DOHH2 (cell line): ENCODE data around the gene TGM2.

Experiments used
- CTCF ChIP-seq: fragments of 200-600 bp; sonication (generic); IDR thresholded peaks from one replicate; pipeline ENCODE4 v1.5.1; 2014; ENCODE audit warnings: antibody characterized with exemption, mild to moderate bottlenecking, low read depth, low read length; ENCODE audit not compliant: poor library complexity, severe bottlenecking
- EZH2phosphoT487 ChIP-seq: fragments of 200-600 bp; sonication (generic); IDR thresholded peaks from 2 replicates; pipeline ENCODE4 v1.6.1; 2017; ENCODE audit warnings: borderline replicate concordance, mild to moderate bottlenecking, antibody characterized with exemption, low read length, moderate library complexity, mixed read lengths

GRCh38 chr20:38091441-38092216 is 73.4 kb downstream of the TGM2 start:
- no peak for TF ChIP-seq CTCF
- no peak for TF ChIP-seq EZH2phosphoT487
